Upper lobe of right lung (tissue), 1 donor: ENCODE results near the gene ACOT7. TPM values are rescaled to one million over a fixed set of nuclear protein-coding genes. Genes with fewer than 3 reads are reported as not detected.
A peak's percentile ranks its signal among the peaks of the same experiment; 100 is the strongest.
"Not testable (repeated sequence)": the region's sequence is repeated elsewhere in the genome, so short reads cannot be mapped to it uniquely, and the experiment has no call there.

ENCODE experiments used
- ATAC-seq: fragments of 200-7000 bp; cut with Tn5 transposase; one replicate; pipeline ENCODE4 v1.9.1; 2020; ENCODE audit warnings: mild to moderate bottlenecking, moderate library complexity
- DNase-seq: peaks from one replicate; pipeline ENCODE4 v3.0.0-alpha.2; 2020
- H3K27ac ChIP-seq: fragments of 200-600 bp; one replicate; pipeline ENCODE4 v1.8.0; 2022
- H3K27me3 ChIP-seq: fragments of 200-600 bp; one replicate; pipeline ENCODE4 v1.8.0; 2022; ENCODE audit warnings: mild to moderate bottlenecking
- H3K36me3 ChIP-seq: fragments of 200-600 bp; one replicate; pipeline ENCODE4 v1.8.0; 2022
- H3K4me1 ChIP-seq: fragments of 200-600 bp; one replicate; pipeline ENCODE4 v1.8.0; 2022
- H3K4me3 ChIP-seq: fragments of 200-600 bp; one replicate; pipeline ENCODE4 v1.8.0; 2022; ENCODE audit warnings: mild to moderate bottlenecking
- H3K9me3 ChIP-seq: fragments of 200-600 bp; one replicate; pipeline ENCODE4 v1.8.0; 2022
- CTCF ChIP-seq: fragments of 200-600 bp; IDR thresholded peaks from one replicate; pipeline ENCODE4 v1.8.0; 2022; ENCODE audit warnings: antibody characterized with exemption
- intact Hi-C: fragments of 100-400 bp; cut with DNase I; formaldehyde crosslinking; loops from one replicate; pipeline ENCODE4 v1.11.0; 2022
- total RNA-seq: library from RNA; stranded (reverse); fragmentation: NEBNext Ultra II Directional; extraction: Animal tissue kit (Norgen Biotek cat#: 25700); gene quantifications from one replicate; pipeline ENCODE4 v1.2.1, GENCODE V29; 2021
- donor health status: DM: no; HTN: yes; CAD: no; lungs with severe emphysema.

Gene ACOT7
- total RNA-seq, 1 donor from 2014 or later: 22.8 TPM

DNA sequence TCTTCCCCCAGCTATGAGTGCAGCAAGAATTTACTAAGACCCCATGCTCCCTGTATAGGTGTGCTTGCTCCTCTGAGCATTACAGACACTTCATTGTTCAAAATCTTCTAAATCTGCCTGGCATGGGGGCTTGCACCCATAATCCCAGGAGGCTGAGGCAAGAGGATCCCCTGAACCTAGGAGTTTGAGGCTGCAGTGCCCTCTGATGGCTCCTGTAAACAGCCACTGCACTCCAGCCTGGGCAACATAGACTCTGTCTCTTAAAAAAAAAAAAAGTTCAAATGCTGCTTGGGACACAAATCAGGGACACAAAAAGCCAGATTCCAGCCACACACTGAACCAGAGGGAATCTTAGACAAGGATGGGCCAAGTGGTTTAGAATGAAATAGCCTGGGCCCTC is 3.4 kb upstream of the ACOT7 start:
- no peak for TF ChIP-seq CTCF
- ATAC-seq (no peak), DNase-seq (no peak)
- Histone ChIP-seq H3K27ac (no peak overlapping the region), H3K4me3 (no peak overlapping the region), H3K4me1 (peaks cover 11% of the 10 kb centered on the region), H3K36me3 (no peaks in the 10 kb centered on the region), H3K9me3 (no peaks in the 10 kb centered on the region), H3K27me3 (no peaks in the 10 kb centered on the region)
- intact Hi-C loops: no loop called here

DNA sequence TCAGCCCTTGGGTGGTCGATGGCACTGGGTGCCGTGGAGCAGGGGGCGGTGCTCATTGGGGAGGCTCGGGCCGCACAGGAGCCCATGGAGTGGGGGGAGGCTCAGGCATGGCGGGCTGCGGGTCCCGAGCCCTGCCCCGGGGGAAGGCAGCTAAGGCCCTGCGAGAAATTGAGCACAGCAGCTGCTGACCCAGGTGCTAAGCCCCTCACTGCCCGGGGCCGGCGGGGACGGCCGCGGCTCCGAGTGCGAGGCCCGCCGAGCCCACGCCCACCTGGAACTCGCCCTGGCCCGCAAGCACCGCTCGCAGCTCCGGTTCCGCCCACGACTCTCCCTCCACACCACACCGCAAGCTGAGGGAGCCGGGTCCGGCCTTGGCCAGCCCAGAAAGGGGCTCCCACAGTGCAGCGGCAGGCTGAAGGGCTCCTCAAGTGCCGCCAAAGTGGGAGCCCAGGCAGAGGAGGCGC is 2.2 kb upstream of the ACOT7 start:
- H3K4me3 ChIP-seq, DNase-seq, H3K9me3 ChIP-seq, H3K27me3 ChIP-seq, H3K36me3 ChIP-seq, H3K27ac ChIP-seq, intact Hi-C loops, ATAC-seq: not testable (repeated sequence)
- peaks cover 13% of the 10 kb centered on the region for H3K4me1 ChIP-seq

- H3K4me3 ChIP-seq, DNase-seq, H3K9me3 ChIP-seq, H3K36me3 ChIP-seq, ATAC-seq, H3K27me3 ChIP-seq, H3K27ac ChIP-seq, intact Hi-C loops: not testable (repeated sequence)
- H3K4me1 ChIP-seq: peaks cover 13% of the 10 kb centered on the region
Measured at GRCh38 chr1:6395130-6395529, 1.6 kb upstream of the ACOT7 start.

- no peak for ATAC-seq
- H3K27me3 ChIP-seq: no peaks in the 10 kb centered on the region
- no peak for TF ChIP-seq CTCF
- intact Hi-C loops: no loop called here
- peak overlapping the region; percentile 65 for H3K4me3 ChIP-seq
- DNase-seq: no peak
- no peaks in the 10 kb centered on the region for H3K9me3 ChIP-seq
- H3K4me1 ChIP-seq: peaks cover 13% of the 10 kb centered on the region
- peak overlapping the region; percentile 98 for H3K27ac ChIP-seq
- H3K36me3 ChIP-seq: no peaks in the 10 kb centered on the region
Measured at GRCh38 chr1:6392809-6393399, 663 bp downstream of the ACOT7 start.

GRCh38 chr1:6391951-6392808 is 1.4 kb downstream of the ACOT7 start:
- no peak for DNase-seq

DNA sequence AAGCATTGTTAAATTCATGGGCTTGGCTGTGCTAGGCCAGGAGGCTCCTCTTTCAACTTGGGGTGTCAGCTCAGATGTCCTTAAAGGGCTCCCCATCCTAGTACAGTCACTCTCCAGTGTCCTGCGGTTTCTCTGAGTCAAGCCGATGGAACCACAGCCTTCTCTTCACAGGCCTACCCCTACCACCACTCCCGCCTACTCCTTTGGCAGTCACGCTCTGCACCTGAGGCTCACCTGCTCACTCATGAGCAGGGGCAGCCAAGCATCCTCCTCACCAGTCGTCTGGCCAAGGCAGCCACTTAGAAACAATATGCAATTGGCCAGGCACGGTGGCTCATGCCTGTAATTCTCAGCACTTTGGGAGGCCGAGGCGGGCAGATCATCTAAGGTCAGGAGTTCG is 3.6 kb downstream of the ACOT7 start:
- H3K27ac ChIP-seq: no peak overlapping the region
- intact Hi-C loops: no loop called here
- H3K27me3 ChIP-seq: no peaks in the 10 kb centered on the region
- ATAC-seq: no peak
- H3K36me3 ChIP-seq: no peaks in the 10 kb centered on the region
- no peak for TF ChIP-seq CTCF
- no peaks in the 10 kb centered on the region for H3K9me3 ChIP-seq
- no peak for DNase-seq
- H3K4me1 ChIP-seq: peaks cover 17% of the 10 kb centered on the region
- H3K4me3 ChIP-seq: no peak overlapping the region

More at GRCh38 chr1:6391951-6392808, 1.4 kb downstream of the ACOT7 start:
- Histone ChIP-seq H3K27me3 (no peaks in the 10 kb centered on the region), H3K36me3 (no peaks in the 10 kb centered on the region), H3K9me3 (no peaks in the 10 kb centered on the region), H3K4me3 (peak overlapping the region; percentile 65), H3K27ac (peak overlapping the region; percentile 30), H3K4me1 (peaks cover 13% of the 10 kb centered on the region)
- intact Hi-C loops: no loop called here
- ATAC-seq: no peak
- TF ChIP-seq CTCF: no peak
